ENCODE measurements around the gene KCNQ1.

DNA sequence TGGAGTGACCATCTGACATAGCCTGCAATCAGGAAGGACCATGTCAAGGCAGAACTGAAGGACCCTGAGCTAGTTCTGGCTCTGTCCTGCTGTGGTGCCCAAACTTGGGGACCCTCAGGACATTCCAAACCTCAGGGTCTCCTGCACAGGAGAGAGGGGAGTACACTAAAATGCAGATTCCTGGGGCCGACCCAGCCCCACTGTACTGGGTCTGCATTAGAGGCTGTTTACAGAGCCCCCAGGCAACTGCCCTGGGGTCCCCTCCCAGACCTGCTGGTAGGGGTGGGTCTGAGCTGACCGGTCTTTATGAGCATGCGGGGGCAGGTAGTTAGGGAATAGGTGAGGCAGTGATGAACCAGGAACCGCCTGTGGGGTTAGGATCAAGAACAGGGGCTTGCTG is 7.3 kb upstream of the KCNQ1 start:
- no peak for TF ChIP-seq EZH2 (IDR thresholded peaks at IDR 0.05; ENCODE audit: borderline replicate concordance, low read length)
- TF ChIP-seq, protein P1, sequence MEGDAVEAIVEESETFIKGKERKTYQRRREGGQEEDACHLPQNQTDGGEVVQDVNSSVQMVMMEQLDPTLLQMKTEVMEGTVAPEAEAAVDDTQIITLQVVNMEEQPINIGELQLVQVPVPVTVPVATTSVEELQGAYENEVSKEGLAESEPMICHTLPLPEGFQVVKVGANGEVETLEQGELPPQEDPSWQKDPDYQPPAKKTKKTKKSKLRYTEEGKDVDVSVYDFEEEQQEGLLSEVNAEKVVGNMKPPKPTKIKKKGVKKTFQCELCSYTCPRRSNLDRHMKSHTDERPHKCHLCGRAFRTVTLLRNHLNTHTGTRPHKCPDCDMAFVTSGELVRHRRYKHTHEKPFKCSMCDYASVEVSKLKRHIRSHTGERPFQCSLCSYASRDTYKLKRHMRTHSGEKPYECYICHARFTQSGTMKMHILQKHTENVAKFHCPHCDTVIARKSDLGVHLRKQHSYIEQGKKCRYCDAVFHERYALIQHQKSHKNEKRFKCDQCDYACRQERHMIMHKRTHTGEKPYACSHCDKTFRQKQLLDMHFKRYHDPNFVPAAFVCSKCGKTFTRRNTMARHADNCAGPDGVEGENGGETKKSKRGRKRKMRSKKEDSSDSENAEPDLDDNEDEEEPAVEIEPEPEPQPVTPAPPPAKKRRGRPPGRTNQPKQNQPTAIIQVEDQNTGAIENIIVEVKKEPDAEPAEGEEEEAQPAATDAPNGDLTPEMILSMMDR (IDR thresholded peaks at IDR 0.05; ENCODE audit: low read length) = no peak
